GM12878 (cell line): ENCODE results near the gene REXO1. TPM values are rescaled to one million over a fixed set of nuclear protein-coding genes. Genes with fewer than 3 reads are reported as not detected.
A peak's percentile ranks its signal among the peaks of the same experiment; 100 is the strongest.

Experiments used
- ATAC-seq: fragments of 200-7000 bp; cut with Tn5 transposase; 3 replicates; pipeline ENCODE4 v1.9.1; 2020; ENCODE audit warnings: mild to moderate bottlenecking, moderate library complexity
- BruUV-seq: library from RNA; stranded (reverse); fragments of 400-500 nt; replicated peaks from 2 replicates; lab custom pipeline; 2021; lab: Mats Ljungman, UMichigan
- CTCF ChIA-PET: fragments of 300-600 bp; sonication (Branson Sonifier 250); formaldehyde crosslinking; extraction: SDS; loops from one replicate; lab custom pipeline; 2021; ENCODE audit warnings: inconsistent platforms; lab: Yijun Ruan, JAX
- POLR2A ChIA-PET: fragments of 350-600 bp; formaldehyde crosslinking; extraction: SDS; loops from one replicate; lab custom pipeline; 2021; ENCODE audit warnings: inconsistent platforms; lab: Charles Lee
- RAD21 ChIA-PET: fragments of 300-600 bp; sonication (Branson Sonifier 250); formaldehyde crosslinking; loops from one replicate; lab custom pipeline; 2023; ENCODE audit warnings: antibody characterized with exemption; ENCODE audit not compliant: unreplicated experiment; lab: Charles Lee
- SMC1A ChIA-PET: fragments of 300-600 bp; sonication (Branson Sonifier 250); formaldehyde crosslinking; loops from one replicate; lab custom pipeline; 2023; ENCODE audit not compliant: unreplicated experiment, uncharacterized antibody; lab: Charles Lee
- DNase-seq: peaks from one replicate; pipeline ENCODE4 v3.0.0-alpha.2; 2011; ENCODE audit warnings: low read depth, low spot score
- FAIRE-seq: peaks from 3 replicates; lab custom pipeline; 2011; peaks lifted over from hg19 to GRCh38; lab: Jason Lieb, UNC
- H2AFZ ChIP-seq: 2 replicates; pipeline ENCODE4 v1.6.0; 2011; ENCODE audit warnings: low read depth, low read length, control low read depth; ENCODE audit not compliant: control insufficient read depth
- H3K27ac ChIP-seq: 2 replicates; pipeline ENCODE4 v1.5.1; 2011; ENCODE audit warnings: control low read depth; ENCODE audit not compliant: control insufficient read depth, insufficient read depth
- H3K27me3 ChIP-seq, 2 experiments: replicated peaks in 1 of 2; 2 replicates each; pipeline versions ENCODE4 v1.6.0 to v1.6.1; 2011; ENCODE audit warnings: low read length in 1 of 2; ENCODE audit not compliant: control insufficient read depth in 2 of 2, insufficient read depth in 2 of 2
- H3K36me3 ChIP-seq, 2 experiments: 2 replicates each; pipeline ENCODE4 v1.5.1; 2011; ENCODE audit warnings: low read length in 1 of 2; ENCODE audit not compliant: control insufficient read depth in 2 of 2, insufficient read depth in 2 of 2
- H3K4me1 ChIP-seq: 2 replicates; pipeline ENCODE4 v1.6.1; 2011; ENCODE audit warnings: mild to moderate bottlenecking, low read length, moderate library complexity, mixed read lengths; ENCODE audit not compliant: control insufficient read depth, insufficient read depth
- H3K4me2 ChIP-seq: 2 replicates; pipeline ENCODE4 v1.6.0; 2011; ENCODE audit warnings: control low read depth; ENCODE audit not compliant: control insufficient read depth, insufficient read depth
- H3K4me3 ChIP-seq: fragments of 200-600 bp; sonication (generic); 2 replicates; pipeline ENCODE4 v1.5.1; 2016
- H3K79me2 ChIP-seq: 2 replicates; pipeline ENCODE4 v1.6.0; 2011; ENCODE audit warnings: low read length; ENCODE audit not compliant: control insufficient read depth, insufficient read depth
- H3K9ac ChIP-seq: 2 replicates; pipeline ENCODE4 v1.8.0; 2011; ENCODE audit warnings: low read length, control low read depth, mixed read lengths; ENCODE audit not compliant: control insufficient read depth, insufficient read depth
- H3K9me3 ChIP-seq: replicated peaks from 3 replicates; pipeline ENCODE4 v1.5.1; 2011; ENCODE audit warnings: mild to moderate bottlenecking, low read length; ENCODE audit not compliant: control insufficient read depth, insufficient read depth
- H4K20me1 ChIP-seq: 2 replicates; pipeline ENCODE4 v1.6.0; 2011; ENCODE audit not compliant: control insufficient read depth, insufficient read depth
- BRCA1 ChIP-seq: IDR thresholded peaks from 2 replicates; pipeline ENCODE4 v1.6.1; 2011; ENCODE audit warnings: low read depth, low read length, improper control_type of control experiment
- CHD1 ChIP-seq: IDR thresholded peaks from 2 replicates; pipeline ENCODE4 v1.6.1; 2012; ENCODE audit warnings: low read depth, low read length, improper control_type of control experiment
- DPF2 ChIP-seq: fragments of 450-650 bp; IDR thresholded peaks from 2 replicates; pipeline ENCODE4 v1.6.1; 2017; ENCODE audit warnings: mild to moderate bottlenecking
- EP300 ChIP-seq, 2 experiments: fragments of 150-350 bp in 1 of 2; IDR thresholded peaks; 2 replicates each; pipeline ENCODE4 v1.6.1; 2011 to 2012; ENCODE audit warnings: low read depth in 2 of 2, low read length in 2 of 2, borderline replicate concordance in 1 of 2, improper control_type of control experiment in 1 of 2, inconsistent platforms in 1 of 2; ENCODE audit not compliant: control insufficient read depth in 1 of 2
- MEF2A ChIP-seq: IDR thresholded peaks from 2 replicates; pipeline ENCODE4 v1.6.1; 2011; ENCODE audit warnings: low read depth, mild to moderate bottlenecking, low read length, moderate library complexity; ENCODE audit not compliant: insufficient read depth
- NFYA ChIP-seq: IDR thresholded peaks from 2 replicates; pipeline ENCODE4 v1.6.1; 2011; ENCODE audit warnings: low read depth, mild to moderate bottlenecking, low read length, improper control_type of control experiment, borderline replicate concordance
- POLR2AphosphoS5 ChIP-seq: IDR thresholded peaks from 2 replicates; pipeline ENCODE4 v1.6.1; 2011; ENCODE audit warnings: mild to moderate bottlenecking, low read length, inconsistent platforms
- REST ChIP-seq: IDR thresholded peaks from 2 replicates; pipeline ENCODE4 v1.6.1; 2012; ENCODE audit warnings: mild to moderate bottlenecking, low read depth, low read length
- RFX5 ChIP-seq: IDR thresholded peaks from 2 replicates; pipeline ENCODE4 v1.6.1; 2011; ENCODE audit warnings: low read depth, low read length, improper control_type of control experiment
- TAF1 ChIP-seq: IDR thresholded peaks from 2 replicates; pipeline ENCODE4 v1.6.1; 2011; ENCODE audit warnings: mild to moderate bottlenecking, low read depth, low read length, borderline replicate concordance
- TCF7 ChIP-seq: IDR thresholded peaks from 2 replicates; pipeline ENCODE4 v1.6.1; 2014; ENCODE audit warnings: antibody characterized with exemption, borderline replicate concordance
- ZNF592 ChIP-seq: fragments of 450-650 bp; IDR thresholded peaks from 2 replicates; pipeline ENCODE4 v1.6.1; 2017; ENCODE audit warnings: mild to moderate bottlenecking, moderate library complexity
- WGBS: methylation state at CpG from one replicate; pipeline ENCODE4 v1.1.6; 2016; ENCODE audit warnings: low lambda C conversion rate; ENCODE audit not compliant: insufficient replicate concordance, insufficient coverage; ENCODE audit errors: missing lambda C conversion rate; 5-methylcytosine and 5-hydroxymethylcytosine counted together
- in situ Hi-C: fragments of 300-500 bp; cut with MboI; formaldehyde crosslinking; loops from 9 replicates; pipeline ENCODE4 v1.14.3; 2018; ENCODE audit warnings: mixed read lengths
- intact Hi-C: fragments of 100-400 bp; cut with micrococcal nuclease; formaldehyde crosslinking; loops from one replicate; pipeline ENCODE4 v1.14.2; 2022; ENCODE audit not compliant: unreplicated experiment
- polyA plus RNA-seq, 11 experiments: library from polyadenylated mRNA; depleted of rRNA in 4 of 11; unstranded in 6 of 11; stranded (reverse) in 5 of 11; fragments of >200 nt; fragmentation: Nextera tagmentation in 4 of 11; fragmentation: Illumina TruSeq in 1 of 11; extraction: Ambion mirVana in 4 of 11; extraction: Trizol in 1 of 11; gene quantifications; 1 replicate in 1 of 11; 2 replicates in 10 of 11; pipeline versions ENCODE4 v1.2.1 to v1.2.3, GENCODE V29; 2011 to 2016; ENCODE audit warnings: inconsistent platforms in 2 of 11, missing spikeins in 2 of 11, low read depth in 1 of 11
- total RNA-seq, 4 experiments: library from RNA; depleted of rRNA in 3 of 4; stranded (reverse); fragments of >200 nt in 3 of 4; fragmentation: Illumina TruSeq in 1 of 4; extraction: Trizol in 1 of 4; gene quantifications; 2 replicates each; pipeline versions ENCODE4 v1.2.1 to v1.2.3, GENCODE V29; 2013 to 2021
- TF ChIP-seq, protein P1 (sequence below): IDR thresholded peaks from 2 replicates; pipeline ENCODE4 v1.6.1; 2011; ENCODE audit warnings: low read depth, low read length, improper control_type of control experiment, borderline replicate concordance

REXO1 gene
- total and polyA plus RNA-seq, 10 of the 15 experiments (the other 5 are each of a cell fraction or from before 2014, with no cell fraction given) = 0.03 to 45.2 (median 8.4) TPM

DNA sequence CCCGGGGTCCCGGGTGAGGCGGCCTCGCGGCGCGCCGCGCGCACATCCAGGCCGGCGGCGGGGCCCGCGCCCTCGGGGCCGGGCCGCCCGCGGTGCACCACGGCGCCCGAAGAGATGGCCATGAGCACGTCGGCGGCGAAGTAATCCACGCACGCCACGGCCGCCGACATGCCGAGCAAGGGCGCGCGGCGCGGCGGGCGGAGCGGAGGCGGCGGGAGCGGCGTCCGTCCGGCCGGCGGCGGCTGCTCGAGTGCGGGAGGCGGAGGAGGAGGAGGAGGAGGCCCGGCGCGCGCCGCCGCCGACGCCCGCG lies 15.0 kb upstream of the REXO1 start, which contains the start of gene KLF16:
TSS of gene KLF16 (minus strand) at position 252 of the 310 bp plus-strand sequence. CDS start at position 170, 82 bp downstream.
- ChIA-PET CTCF (no interaction called here), SMC1A (no interaction called here), RAD21 (no interaction called here), POLR2A (no interaction called here)
- Histone ChIP-seq H3K4me1 (peaks cover 8% of the 10 kb centered on the region), H3K9ac (peak within 1 kb of the TSS; percentile 96), H3K4me3 (peak within 1 kb of the TSS; percentile 94), H2AFZ (peak within 1 kb of the TSS; percentile 77), H3K27ac (peak within 1 kb of the TSS; percentile 95), H3K36me3 (no peaks in the 10 kb centered on the region), H3K27me3 (no peaks in the 10 kb centered on the region), H4K20me1 (peaks cover 7% of the 10 kb centered on the region; the same call in 1 of the 2 replicates), H3K4me2 (peak within 1 kb of the TSS; percentile 81), H3K79me2 (peaks cover 49% of the 10 kb centered on the region), H3K9me3 (no peaks in the 10 kb centered on the region)
- intact Hi-C loops = no loop called here
- DNase-seq (no peak), ATAC-seq (no peak), FAIRE-seq (no peak)
- in situ Hi-C loops = loop anchor here (25.0 kb wide), 1 partner anchor 1499 kb away; the partner anchor contains the start of gene NFIC
- WGBS = 0% methylated on average over 20 of the region's 63 CpGs
- BruUV-seq = no TSS peak
- no peak for TF ChIP-seq ZNF592
- TF ChIP-seq REST = no peak
- peak; percentile 21; the same call in 1 of the 2 replicates for TF ChIP-seq TAF1
- TF ChIP-seq CHD1 = no peak
- no peak for TF ChIP-seq EP300 (IDR thresholded peaks at IDR 0.05; ENCODE audit: borderline replicate concordance in 1 of 2, control insufficient read depth in 1 of 2, low read depth in 2 of 2, low read length in 2 of 2)
- TF ChIP-seq MEF2A = no peak
- peak; percentile 78; the same call in 1 of the 2 replicates for TF ChIP-seq POLR2AphosphoS5
- no peak for TF ChIP-seq NFYA
- 0 out of 2 replicates have a peak, but pooled peaks have one; percentile 7 for TF ChIP-seq DPF2
- TF ChIP-seq, protein P1, sequence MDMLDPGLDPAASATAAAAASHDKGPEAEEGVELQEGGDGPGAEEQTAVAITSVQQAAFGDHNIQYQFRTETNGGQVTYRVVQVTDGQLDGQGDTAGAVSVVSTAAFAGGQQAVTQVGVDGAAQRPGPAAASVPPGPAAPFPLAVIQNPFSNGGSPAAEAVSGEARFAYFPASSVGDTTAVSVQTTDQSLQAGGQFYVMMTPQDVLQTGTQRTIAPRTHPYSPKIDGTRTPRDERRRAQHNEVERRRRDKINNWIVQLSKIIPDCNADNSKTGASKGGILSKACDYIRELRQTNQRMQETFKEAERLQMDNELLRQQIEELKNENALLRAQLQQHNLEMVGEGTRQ = no peak
- no peak for TF ChIP-seq BRCA1
- no peak for TF ChIP-seq TCF7
- TF ChIP-seq RFX5 = no peak
